ENCODE data around the gene PFN3.

DNA sequence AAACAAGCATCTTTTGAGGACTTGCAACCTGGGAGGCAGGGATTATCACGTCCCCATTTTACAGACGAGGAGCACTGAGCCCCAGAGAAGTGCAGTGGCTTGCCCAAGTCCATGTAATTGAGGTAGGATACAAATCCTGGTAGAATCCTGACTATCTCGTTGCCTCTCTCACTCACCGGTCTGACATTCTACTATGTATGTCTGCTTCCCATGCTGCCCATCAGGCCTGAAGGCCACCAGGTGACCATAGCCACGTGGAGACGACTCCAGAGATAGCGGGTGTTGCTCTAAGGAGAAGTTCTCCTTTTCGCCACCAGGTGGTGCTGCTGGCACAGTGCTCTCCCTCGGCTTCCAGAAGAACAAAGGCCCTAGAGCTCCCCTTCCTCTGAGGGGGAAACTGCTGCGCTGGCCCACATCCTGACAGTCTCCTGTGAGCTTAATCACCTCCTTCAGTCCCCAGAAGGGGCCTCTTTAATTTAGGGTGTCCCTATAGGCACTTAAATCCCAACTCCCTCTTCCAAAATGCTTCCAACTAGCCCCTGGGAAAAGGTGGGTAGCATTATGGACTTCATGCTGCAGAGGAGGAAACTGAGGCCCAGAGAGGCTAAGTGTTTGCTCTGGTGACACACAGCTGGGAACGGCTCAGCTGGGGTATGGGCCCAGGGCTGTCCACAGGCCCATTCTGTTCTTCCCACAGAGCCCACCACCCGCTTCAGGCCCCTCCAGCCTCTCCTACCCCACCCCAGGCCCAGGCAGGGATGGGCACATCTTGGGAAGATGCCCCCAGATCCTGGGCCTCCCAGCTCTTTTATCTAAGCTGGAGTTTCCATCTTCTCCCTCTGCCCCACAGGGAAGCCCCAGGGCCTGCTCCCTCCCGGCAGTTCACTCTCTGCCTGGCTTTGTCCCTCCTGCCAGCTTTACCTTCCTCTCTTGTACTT is 9.8 kb downstream of the PFN3 start:
- no peak for TF ChIP-seq TCF7 (CRISPR knock-in tag; IDR thresholded peaks at IDR 0.05; ENCODE audit: low read depth)
- TF ChIP-seq, protein P1, sequence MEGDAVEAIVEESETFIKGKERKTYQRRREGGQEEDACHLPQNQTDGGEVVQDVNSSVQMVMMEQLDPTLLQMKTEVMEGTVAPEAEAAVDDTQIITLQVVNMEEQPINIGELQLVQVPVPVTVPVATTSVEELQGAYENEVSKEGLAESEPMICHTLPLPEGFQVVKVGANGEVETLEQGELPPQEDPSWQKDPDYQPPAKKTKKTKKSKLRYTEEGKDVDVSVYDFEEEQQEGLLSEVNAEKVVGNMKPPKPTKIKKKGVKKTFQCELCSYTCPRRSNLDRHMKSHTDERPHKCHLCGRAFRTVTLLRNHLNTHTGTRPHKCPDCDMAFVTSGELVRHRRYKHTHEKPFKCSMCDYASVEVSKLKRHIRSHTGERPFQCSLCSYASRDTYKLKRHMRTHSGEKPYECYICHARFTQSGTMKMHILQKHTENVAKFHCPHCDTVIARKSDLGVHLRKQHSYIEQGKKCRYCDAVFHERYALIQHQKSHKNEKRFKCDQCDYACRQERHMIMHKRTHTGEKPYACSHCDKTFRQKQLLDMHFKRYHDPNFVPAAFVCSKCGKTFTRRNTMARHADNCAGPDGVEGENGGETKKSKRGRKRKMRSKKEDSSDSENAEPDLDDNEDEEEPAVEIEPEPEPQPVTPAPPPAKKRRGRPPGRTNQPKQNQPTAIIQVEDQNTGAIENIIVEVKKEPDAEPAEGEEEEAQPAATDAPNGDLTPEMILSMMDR (IDR thresholded peaks at IDR 0.05), result peak; percentile 98
- TF ChIP-seq, protein P2, sequence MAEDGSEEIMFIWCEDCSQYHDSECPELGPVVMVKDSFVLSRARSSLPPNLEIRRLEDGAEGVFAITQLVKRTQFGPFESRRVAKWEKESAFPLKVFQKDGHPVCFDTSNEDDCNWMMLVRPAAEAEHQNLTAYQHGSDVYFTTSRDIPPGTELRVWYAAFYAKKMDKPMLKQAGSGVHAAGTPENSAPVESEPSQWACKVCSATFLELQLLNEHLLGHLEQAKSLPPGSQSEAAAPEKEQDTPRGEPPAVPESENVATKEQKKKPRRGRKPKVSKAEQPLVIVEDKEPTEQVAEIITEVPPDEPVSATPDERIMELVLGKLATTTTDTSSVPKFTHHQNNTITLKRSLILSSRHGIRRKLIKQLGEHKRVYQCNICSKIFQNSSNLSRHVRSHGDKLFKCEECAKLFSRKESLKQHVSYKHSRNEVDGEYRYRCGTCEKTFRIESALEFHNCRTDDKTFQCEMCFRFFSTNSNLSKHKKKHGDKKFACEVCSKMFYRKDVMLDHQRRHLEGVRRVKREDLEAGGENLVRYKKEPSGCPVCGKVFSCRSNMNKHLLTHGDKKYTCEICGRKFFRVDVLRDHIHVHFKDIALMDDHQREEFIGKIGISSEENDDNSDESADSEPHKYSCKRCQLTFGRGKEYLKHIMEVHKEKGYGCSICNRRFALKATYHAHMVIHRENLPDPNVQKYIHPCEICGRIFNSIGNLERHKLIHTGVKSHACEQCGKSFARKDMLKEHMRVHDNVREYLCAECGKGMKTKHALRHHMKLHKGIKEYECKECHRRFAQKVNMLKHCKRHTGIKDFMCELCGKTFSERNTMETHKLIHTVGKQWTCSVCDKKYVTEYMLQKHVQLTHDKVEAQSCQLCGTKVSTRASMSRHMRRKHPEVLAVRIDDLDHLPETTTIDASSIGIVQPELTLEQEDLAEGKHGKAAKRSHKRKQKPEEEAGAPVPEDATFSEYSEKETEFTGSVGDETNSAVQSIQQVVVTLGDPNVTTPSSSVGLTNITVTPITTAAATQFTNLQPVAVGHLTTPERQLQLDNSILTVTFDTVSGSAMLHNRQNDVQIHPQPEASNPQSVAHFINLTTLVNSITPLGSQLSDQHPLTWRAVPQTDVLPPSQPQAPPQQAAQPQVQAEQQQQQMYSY (CRISPR knock-in tag; IDR thresholded peaks at IDR 0.05), result no peak
- TF ChIP-seq, protein P3, sequence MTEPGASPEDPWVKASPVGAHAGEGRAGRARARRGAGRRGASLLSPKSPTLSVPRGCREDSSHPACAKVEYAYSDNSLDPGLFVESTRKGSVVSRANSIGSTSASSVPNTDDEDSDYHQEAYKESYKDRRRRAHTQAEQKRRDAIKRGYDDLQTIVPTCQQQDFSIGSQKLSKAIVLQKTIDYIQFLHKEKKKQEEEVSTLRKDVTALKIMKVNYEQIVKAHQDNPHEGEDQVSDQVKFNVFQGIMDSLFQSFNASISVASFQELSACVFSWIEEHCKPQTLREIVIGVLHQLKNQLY (CRISPR knock-in tag; IDR thresholded peaks at IDR 0.05), result no peak
- TF ChIP-seq, protein P4, sequence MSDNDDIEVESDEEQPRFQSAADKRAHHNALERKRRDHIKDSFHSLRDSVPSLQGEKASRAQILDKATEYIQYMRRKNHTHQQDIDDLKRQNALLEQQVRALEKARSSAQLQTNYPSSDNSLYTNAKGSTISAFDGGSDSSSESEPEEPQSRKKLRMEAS (CRISPR knock-in tag; IDR thresholded peaks at IDR 0.05), result peak; percentile 94
